ENCODE results near the gene WIPF2. TPM values are rescaled to one million over a fixed set of nuclear protein-coding genes. Genes with fewer than 3 reads are reported as not detected.

Gene WIPF2
- total and polyA plus RNA-seq, 2 experiments from 2014 or later: 10.3 to 23.8 TPM

GRCh38 chr17:40278414-40278813, 59.3 kb downstream of the WIPF2 start:
- Histone ChIP-seq H2AFZ (no peak overlapping the region), H3K9me3 (ENCODE audit: low read depth) (no peaks in the 10 kb centered on the region), H3K4me1 (ENCODE audit: insufficient read depth) (peaks cover 4% of the 10 kb centered on the region), H3K9me2 (replicated peaks; ENCODE audit: insufficient read depth) (no peaks in the 10 kb centered on the region), H4K20me1 (ENCODE audit: insufficient read depth, poor library complexity, severe bottlenecking) (no peaks in the 10 kb centered on the region), H3K27ac (no peak overlapping the region), H3K79me2 (no peaks in the 10 kb centered on the region), H3K4me3 (no peak overlapping the region), H3K27me3 (no peaks in the 10 kb centered on the region), H3K4me2 (no peak overlapping the region), H3K36me3 (replicated peaks; ENCODE audit: insufficient read depth, low read depth) (peaks cover 4% of the 10 kb centered on the region)
- WGBS (ENCODE audit: low lambda C conversion rate, missing lambda C conversion rate): 100% methylated on average over 1 of the region's 1 CpG
- no peak for DNase-seq (ENCODE audit: low spot score)
- TF ChIP-seq EZH2phosphoT487 (IDR thresholded peaks at IDR 0.05; ENCODE audit: low read depth, severe bottlenecking, unreplicated experiment) (no peak), EZH2 (IDR thresholded peaks at IDR 0.05; ENCODE audit: borderline replicate concordance) (no peak), CTCF (IDR thresholded peaks at IDR 0.05; ENCODE audit: poor library complexity) (no peak)

- no peaks in the 10 kb centered on the region for H3K36me3 ChIP-seq (replicated peaks; ENCODE audit: insufficient read depth, low read depth)
- TF ChIP-seq CTCF (IDR thresholded peaks at IDR 0.05; ENCODE audit: poor library complexity) (no peak), EZH2phosphoT487 (IDR thresholded peaks at IDR 0.05; ENCODE audit: low read depth, severe bottlenecking, unreplicated experiment) (no peak), EZH2 (IDR thresholded peaks at IDR 0.05; ENCODE audit: borderline replicate concordance) (no peak)
- no peaks in the 10 kb centered on the region for H3K27me3 ChIP-seq
- H3K4me2 ChIP-seq: no peak overlapping the region
- H3K9me2 ChIP-seq (replicated peaks; ENCODE audit: insufficient read depth): no peaks in the 10 kb centered on the region
- H3K79me2 ChIP-seq: no peaks in the 10 kb centered on the region
- H2AFZ ChIP-seq: no peak overlapping the region
- H4K20me1 ChIP-seq (ENCODE audit: insufficient read depth, poor library complexity, severe bottlenecking): no peaks in the 10 kb centered on the region
- 93% methylated on average over 4 of the region's 4 CpGs for WGBS (ENCODE audit: low lambda C conversion rate, missing lambda C conversion rate)
- no peak overlapping the region for H3K27ac ChIP-seq
- peaks cover 7% of the 10 kb centered on the region for H3K4me1 ChIP-seq (ENCODE audit: insufficient read depth)
- no peak overlapping the region for H3K4me3 ChIP-seq
- no peaks in the 10 kb centered on the region for H3K9me3 ChIP-seq (ENCODE audit: low read depth)
- peak; percentile 11 for DNase-seq (ENCODE audit: low spot score)
These were observed 60.3 kb downstream of the WIPF2 start for GRCh38 chr17:40279402-40279801.

- WGBS (ENCODE audit: low lambda C conversion rate, missing lambda C conversion rate): 72% methylated on average over 2 of the region's 2 CpGs
- no peaks in the 10 kb centered on the region for H3K27me3 ChIP-seq
- TF ChIP-seq EZH2 (IDR thresholded peaks at IDR 0.05; ENCODE audit: borderline replicate concordance) (no peak), EZH2phosphoT487 (IDR thresholded peaks at IDR 0.05; ENCODE audit: low read depth, severe bottlenecking, unreplicated experiment) (no peak), CTCF (IDR thresholded peaks at IDR 0.05; ENCODE audit: poor library complexity) (no peak)
These were observed 62.6 kb downstream of the WIPF2 start for GRCh38 chr17:40281663-40282062.

GRCh38 chr17:40283662-40284061, 64.6 kb downstream of the WIPF2 start:
- 49% methylated on average over 2 of the region's 2 CpGs for WGBS (ENCODE audit: low lambda C conversion rate, missing lambda C conversion rate)
- Histone ChIP-seq H3K79me2 (no peaks in the 10 kb centered on the region), H3K36me3 (replicated peaks; ENCODE audit: insufficient read depth, low read depth) (no peaks in the 10 kb centered on the region), H3K9me2 (replicated peaks; ENCODE audit: insufficient read depth) (no peaks in the 10 kb centered on the region), H3K27me3 (no peaks in the 10 kb centered on the region), H3K4me2 (peak overlapping the region; percentile 47), H3K4me1 (ENCODE audit: insufficient read depth) (peaks cover 10% of the 10 kb centered on the region), H3K27ac (peak overlapping the region; percentile 92), H3K9me3 (ENCODE audit: low read depth) (no peaks in the 10 kb centered on the region), H2AFZ (no peak overlapping the region), H4K20me1 (ENCODE audit: insufficient read depth, poor library complexity, severe bottlenecking) (no peaks in the 10 kb centered on the region), H3K4me3 (no peak overlapping the region)
- DNase-seq (ENCODE audit: low spot score): peak; percentile 67
- no peak for TF ChIP-seq EZH2phosphoT487 (IDR thresholded peaks at IDR 0.05; ENCODE audit: low read depth, severe bottlenecking, unreplicated experiment)
- no peak for TF ChIP-seq EZH2 (IDR thresholded peaks at IDR 0.05; ENCODE audit: borderline replicate concordance)
- TF ChIP-seq CTCF (IDR thresholded peaks at IDR 0.05; ENCODE audit: poor library complexity): no peak

More at GRCh38 chr17:40281663-40282062, 62.6 kb downstream of the WIPF2 start:
- no peak overlapping the region for H3K4me3 ChIP-seq
- H2AFZ ChIP-seq: no peak overlapping the region
- H3K36me3 ChIP-seq (replicated peaks; ENCODE audit: insufficient read depth, low read depth): no peaks in the 10 kb centered on the region
- H3K9me3 ChIP-seq (ENCODE audit: low read depth): no peaks in the 10 kb centered on the region
- no peak for DNase-seq (ENCODE audit: low spot score)
- no peak overlapping the region for H3K27ac ChIP-seq
- H3K79me2 ChIP-seq: no peaks in the 10 kb centered on the region
- H4K20me1 ChIP-seq (ENCODE audit: insufficient read depth, poor library complexity, severe bottlenecking): no peaks in the 10 kb centered on the region
- H3K4me1 ChIP-seq (ENCODE audit: insufficient read depth): peaks cover 10% of the 10 kb centered on the region
- no peaks in the 10 kb centered on the region for H3K9me2 ChIP-seq (replicated peaks; ENCODE audit: insufficient read depth)
- no peak overlapping the region for H3K4me2 ChIP-seq

All from hepatocyte (in vitro differentiated cells).